ENCODE measurements around the gene FBXW8.

Gene FBXW8

GRCh38 chr12:117069926-117070900, 159.5 kb downstream of the FBXW8 start:
- TF ChIP-seq, protein P1, sequence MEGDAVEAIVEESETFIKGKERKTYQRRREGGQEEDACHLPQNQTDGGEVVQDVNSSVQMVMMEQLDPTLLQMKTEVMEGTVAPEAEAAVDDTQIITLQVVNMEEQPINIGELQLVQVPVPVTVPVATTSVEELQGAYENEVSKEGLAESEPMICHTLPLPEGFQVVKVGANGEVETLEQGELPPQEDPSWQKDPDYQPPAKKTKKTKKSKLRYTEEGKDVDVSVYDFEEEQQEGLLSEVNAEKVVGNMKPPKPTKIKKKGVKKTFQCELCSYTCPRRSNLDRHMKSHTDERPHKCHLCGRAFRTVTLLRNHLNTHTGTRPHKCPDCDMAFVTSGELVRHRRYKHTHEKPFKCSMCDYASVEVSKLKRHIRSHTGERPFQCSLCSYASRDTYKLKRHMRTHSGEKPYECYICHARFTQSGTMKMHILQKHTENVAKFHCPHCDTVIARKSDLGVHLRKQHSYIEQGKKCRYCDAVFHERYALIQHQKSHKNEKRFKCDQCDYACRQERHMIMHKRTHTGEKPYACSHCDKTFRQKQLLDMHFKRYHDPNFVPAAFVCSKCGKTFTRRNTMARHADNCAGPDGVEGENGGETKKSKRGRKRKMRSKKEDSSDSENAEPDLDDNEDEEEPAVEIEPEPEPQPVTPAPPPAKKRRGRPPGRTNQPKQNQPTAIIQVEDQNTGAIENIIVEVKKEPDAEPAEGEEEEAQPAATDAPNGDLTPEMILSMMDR (IDR thresholded peaks at IDR 0.05; ENCODE audit: low read depth, low read length, missing control alignments), result no peak
- DNase-seq (ENCODE audit: low read depth), result no peak
- H3K4me3 ChIP-seq (ENCODE audit: low read depth, low read length), result no peak overlapping the region

DNA sequence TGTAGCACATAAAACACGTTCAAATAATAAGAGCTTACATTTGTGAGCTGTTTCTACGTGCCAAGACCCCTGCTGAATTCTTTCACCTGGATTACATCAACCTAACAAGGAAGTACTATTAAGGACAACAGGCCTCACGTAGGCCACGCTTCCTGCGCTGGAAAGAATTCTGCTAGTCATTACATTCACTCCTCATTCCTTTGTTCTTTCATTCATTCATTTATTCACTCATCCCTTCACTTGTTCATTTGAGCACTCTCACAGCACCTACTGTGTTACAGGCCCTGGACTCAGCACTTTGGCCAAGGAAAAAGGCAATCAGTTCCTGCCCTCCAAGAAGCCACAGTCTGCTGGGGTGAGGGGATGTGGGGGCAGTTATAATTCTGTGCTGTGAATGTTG, 160.3 kb downstream of the FBXW8 start:
- TF ChIP-seq, protein P1 (IDR thresholded peaks at IDR 0.05; ENCODE audit: low read depth, low read length, missing control alignments), result no peak
- DNase-seq (ENCODE audit: low read depth), result no peak
- H3K4me3 ChIP-seq (ENCODE audit: low read depth, low read length), result no peak overlapping the region

DNA sequence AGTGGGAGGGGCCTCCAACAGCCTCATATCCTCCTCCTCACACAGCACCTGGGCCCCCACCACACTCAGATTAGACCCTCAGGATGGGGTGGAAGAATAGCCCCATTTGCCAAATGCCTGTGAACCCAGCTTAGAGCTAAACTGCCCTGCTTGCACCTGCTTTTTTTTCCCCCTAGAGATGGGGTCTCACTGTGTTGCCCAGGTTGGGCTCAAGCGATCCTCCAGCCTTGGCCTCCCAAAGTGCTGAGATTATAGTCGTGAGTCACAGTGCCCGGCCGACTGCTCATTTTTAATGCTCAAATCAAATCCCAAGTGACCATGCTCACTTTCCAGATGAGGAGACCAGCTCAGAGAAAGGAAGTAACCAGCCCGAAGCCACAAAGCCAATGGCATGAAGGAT, 161.4 kb downstream of the FBXW8 start:
- DNase-seq (ENCODE audit: low read depth), result no peak
- TF ChIP-seq, protein P1 (IDR thresholded peaks at IDR 0.05; ENCODE audit: low read depth, low read length, missing control alignments), result no peak
- no peak overlapping the region for H3K4me3 ChIP-seq (ENCODE audit: low read depth, low read length)

DNA sequence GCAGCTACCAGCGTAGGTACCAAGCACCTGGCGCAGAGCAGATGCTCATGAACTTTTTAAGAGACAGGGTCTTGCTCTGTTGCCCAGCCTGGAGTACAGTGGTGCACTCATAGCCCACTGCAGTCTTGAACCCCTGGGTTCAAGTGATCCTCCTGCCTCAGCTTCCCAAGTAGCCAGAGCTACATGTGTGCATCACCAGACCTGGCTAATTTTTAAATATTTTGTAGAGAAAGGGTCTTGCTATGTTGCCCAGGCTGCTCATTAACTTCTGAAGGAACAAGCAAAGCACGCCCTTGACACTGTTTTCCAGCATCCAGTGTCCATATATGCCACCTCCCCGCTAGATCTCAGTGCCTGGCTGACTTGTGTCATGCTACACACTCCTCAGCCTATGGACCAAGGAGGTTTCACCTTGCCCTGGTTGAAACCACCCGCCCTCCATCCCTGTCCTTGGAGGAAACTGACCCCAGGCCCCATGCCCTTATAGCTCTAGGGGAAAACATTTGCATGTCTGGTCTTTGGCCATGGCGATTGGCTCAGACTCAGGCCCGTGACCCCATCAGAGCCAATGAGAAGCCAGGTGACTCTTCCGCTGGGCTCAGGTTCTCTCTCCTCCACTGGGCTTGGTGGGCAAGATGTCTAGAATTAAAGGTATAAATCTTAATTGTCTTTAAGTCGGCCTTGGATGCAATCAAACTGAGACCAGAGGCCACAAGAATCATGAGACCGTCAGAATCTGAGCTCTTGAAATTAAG, 162.2 kb downstream of the FBXW8 start:
- no peak overlapping the region for H3K4me3 ChIP-seq (ENCODE audit: low read depth, low read length)
- TF ChIP-seq, protein P1 (IDR thresholded peaks at IDR 0.05; ENCODE audit: low read depth, low read length, missing control alignments), result no peak
- no peak for DNase-seq (ENCODE audit: low read depth)

GRCh38 chr12:117073611-117074010, 162.9 kb downstream of the FBXW8 start:
- DNase-seq (ENCODE audit: low read depth), result no peak
- TF ChIP-seq, protein P1 (IDR thresholded peaks at IDR 0.05; ENCODE audit: low read depth, low read length, missing control alignments), result no peak
- no peak overlapping the region for H3K4me3 ChIP-seq (ENCODE audit: low read depth, low read length)

- TF ChIP-seq, protein P1 (IDR thresholded peaks at IDR 0.05; ENCODE audit: low read depth, low read length, missing control alignments), result no peak
- DNase-seq (ENCODE audit: low read depth), result no peak
- H3K4me3 ChIP-seq (ENCODE audit: low read depth, low read length), result no peak overlapping the region
Observed at GRCh38 chr12:117076410-117077372, 165.9 kb downstream of the FBXW8 start.

All from GM12864 (cell line).